ENCODE measurements around the gene RMND1. TPM values are rescaled to one million over a fixed set of nuclear protein-coding genes. Genes with fewer than 3 reads are reported as not detected.

The RMND1 gene
- total and polyA plus RNA-seq, 10 donors = 11.7 to 23.2 (median 14.8) TPM

GRCh38 chr6:151379933-151380847 lies 71.7 kb downstream of the RMND1 start:
- no peak for TF ChIP-seq POLR2A (IDR thresholded peaks at IDR 0.05)
- TF ChIP-seq POLR2AphosphoS5 (IDR thresholded peaks at IDR 0.05) = peak in 2 of 3 donors; percentile 5 to 45
- H3K27ac ChIP-seq = peak overlapping the region; percentile 21 to 88 (median 78)
- WGBS, 5 donors = 60 to 71% (median 65%) methylated on average over 14 of the region's 14 CpGs
- H3K36me3 ChIP-seq = peaks cover 0 to 23% (median 0%) of the 10 kb centered on the region in 6 donors
- no peak for DNase-seq
- intact Hi-C loops (cut with DNase I; ENCODE audit: low total_unique reads) = no loop called here
- H3K9me3 ChIP-seq = no peaks in the 10 kb centered on the region
- H3K27me3 ChIP-seq (replicated peaks in 1 of 7) = no peaks in the 10 kb centered on the region
- H3K4me1 ChIP-seq = peaks cover 14 to 80% (median 66%) of the 10 kb centered on the region in 6 donors
- peak overlapping the region in 4 of 8 donors; percentile 1 to 55 (median 15) for H3K4me3 ChIP-seq

GRCh38 chr6:151377095-151377494 lies 74.8 kb downstream of the RMND1 start:
- no peak overlapping the region for H3K4me3 ChIP-seq
- 63 to 98% (median 83%) methylated on average over 3 of the region's 3 CpGs for WGBS, 5 donors
- TF ChIP-seq POLR2A (IDR thresholded peaks at IDR 0.05) (no peak), POLR2AphosphoS5 (IDR thresholded peaks at IDR 0.05) (no peak), CTCF (IDR thresholded peaks at IDR 0.05 in 8 of 11, conservative IDR thresholded peaks at IDR 0.05 in 3 of 11) (no peak)

GRCh38 chr6:151376440-151376839 lies 75.5 kb downstream of the RMND1 start:
- intact Hi-C loops (cut with DNase I; ENCODE audit: low total_unique reads) = no loop called here
- Histone ChIP-seq H3K4me1 (peaks cover 27 to 99% (median 85%) of the 10 kb centered on the region in 6 donors), H3K4me3 (no peak overlapping the region), H3K27me3 (replicated peaks in 1 of 7) (no peaks in the 10 kb centered on the region), H3K27ac (no peak overlapping the region), H3K9me3 (no peaks in the 10 kb centered on the region), H3K36me3 (peaks cover 0 to 20% (median 7%) of the 10 kb centered on the region in 6 donors)
- DNase-seq = no peak
- TF ChIP-seq POLR2AphosphoS5 (IDR thresholded peaks at IDR 0.05) (no peak), CTCF (IDR thresholded peaks at IDR 0.05 in 8 of 11, conservative IDR thresholded peaks at IDR 0.05 in 3 of 11) (no peak), POLR2A (IDR thresholded peaks at IDR 0.05) (no peak)
- 30 to 52% (median 34%) methylated on average over 1 of the region's 1 CpG for WGBS, 5 donors

More at GRCh38 chr6:151377095-151377494, 74.8 kb downstream of the RMND1 start:
- Histone ChIP-seq H3K27me3 (replicated peaks in 1 of 7) (no peaks in the 10 kb centered on the region), H3K9me3 (no peaks in the 10 kb centered on the region), H3K36me3 (peaks cover 0 to 13% (median under 1%) of the 10 kb centered on the region in 6 donors), H3K4me1 (peaks cover 24 to 99% (median 83%) of the 10 kb centered on the region in 6 donors), H3K27ac (no peak overlapping the region)
- intact Hi-C loops (cut with DNase I; ENCODE audit: low total_unique reads) = no loop called here
- no peak for DNase-seq

GRCh38 chr6:151375833-151376232 lies 76.1 kb downstream of the RMND1 start:
- Histone ChIP-seq H3K9me3 (no peaks in the 10 kb centered on the region), H3K36me3 (peaks cover 0 to 26% (median 13%) of the 10 kb centered on the region in 6 donors), H3K4me3 (no peak overlapping the region), H3K4me1 (peaks cover 27 to 96% (median 79%) of the 10 kb centered on the region in 6 donors), H3K27ac (no peak overlapping the region), H3K27me3 (replicated peaks in 1 of 7) (no peaks in the 10 kb centered on the region)
- no peak for DNase-seq
- WGBS, 5 donors = 90 to 98% (median 93%) methylated on average over 2 of the region's 2 CpGs
- TF ChIP-seq POLR2AphosphoS5 (IDR thresholded peaks at IDR 0.05) (no peak), POLR2A (IDR thresholded peaks at IDR 0.05) (no peak), CTCF (IDR thresholded peaks at IDR 0.05 in 8 of 11, conservative IDR thresholded peaks at IDR 0.05 in 3 of 11) (no peak)
- intact Hi-C loops (cut with DNase I; ENCODE audit: low total_unique reads) = no loop called here
